ENCODE measurements around the gene ABCC6.

GRCh38 chr16:16131659-16132058 lies 91.6 kb downstream of the ABCC6 start:
- TF ChIP-seq SIN3A (IDR thresholded peaks at IDR 0.05; ENCODE audit: borderline replicate concordance, insufficient read depth, low read depth, low read length): no peak
- TF ChIP-seq CTCF (IDR thresholded peaks at IDR 0.05): no peak
- TF ChIP-seq POLR2AphosphoS5 (IDR thresholded peaks at IDR 0.05; ENCODE audit: low read depth, low read length): no peak
- TF ChIP-seq, protein P1, sequence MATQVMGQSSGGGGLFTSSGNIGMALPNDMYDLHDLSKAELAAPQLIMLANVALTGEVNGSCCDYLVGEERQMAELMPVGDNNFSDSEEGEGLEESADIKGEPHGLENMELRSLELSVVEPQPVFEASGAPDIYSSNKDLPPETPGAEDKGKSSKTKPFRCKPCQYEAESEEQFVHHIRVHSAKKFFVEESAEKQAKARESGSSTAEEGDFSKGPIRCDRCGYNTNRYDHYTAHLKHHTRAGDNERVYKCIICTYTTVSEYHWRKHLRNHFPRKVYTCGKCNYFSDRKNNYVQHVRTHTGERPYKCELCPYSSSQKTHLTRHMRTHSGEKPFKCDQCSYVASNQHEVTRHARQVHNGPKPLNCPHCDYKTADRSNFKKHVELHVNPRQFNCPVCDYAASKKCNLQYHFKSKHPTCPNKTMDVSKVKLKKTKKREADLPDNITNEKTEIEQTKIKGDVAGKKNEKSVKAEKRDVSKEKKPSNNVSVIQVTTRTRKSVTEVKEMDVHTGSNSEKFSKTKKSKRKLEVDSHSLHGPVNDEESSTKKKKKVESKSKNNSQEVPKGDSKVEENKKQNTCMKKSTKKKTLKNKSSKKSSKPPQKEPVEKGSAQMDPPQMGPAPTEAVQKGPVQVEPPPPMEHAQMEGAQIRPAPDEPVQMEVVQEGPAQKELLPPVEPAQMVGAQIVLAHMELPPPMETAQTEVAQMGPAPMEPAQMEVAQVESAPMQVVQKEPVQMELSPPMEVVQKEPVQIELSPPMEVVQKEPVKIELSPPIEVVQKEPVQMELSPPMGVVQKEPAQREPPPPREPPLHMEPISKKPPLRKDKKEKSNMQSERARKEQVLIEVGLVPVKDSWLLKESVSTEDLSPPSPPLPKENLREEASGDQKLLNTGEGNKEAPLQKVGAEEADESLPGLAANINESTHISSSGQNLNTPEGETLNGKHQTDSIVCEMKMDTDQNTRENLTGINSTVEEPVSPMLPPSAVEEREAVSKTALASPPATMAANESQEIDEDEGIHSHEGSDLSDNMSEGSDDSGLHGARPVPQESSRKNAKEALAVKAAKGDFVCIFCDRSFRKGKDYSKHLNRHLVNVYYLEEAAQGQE (IDR thresholded peaks at IDR 0.05; ENCODE audit: insufficient read depth in 1 of 2, low read depth in 2 of 2, low read length in 1 of 2): no peak
- TF ChIP-seq TCF7L2 (IDR thresholded peaks at IDR 0.05; ENCODE audit: low read depth, low read length): no peak
